Measurements from ENCODE around the gene C1orf74.

GRCh38 chr1:209807509-209807908 is 23.1 kb upstream of the C1orf74 start:
- no peak for TF ChIP-seq CTCF (IDR thresholded peaks at IDR 0.05 in 2 of 3, conservative IDR thresholded peaks at IDR 0.05 in 1 of 3; ENCODE audit: borderline replicate concordance in 1 of 3, insufficient read depth in 1 of 3, low read depth in 2 of 3, low read length in 2 of 3)
- TF ChIP-seq EZH2 (IDR thresholded peaks at IDR 0.05), result no peak
- no peak; the same call in 1 of the 2 replicates for TF ChIP-seq SIN3A (IDR thresholded peaks at IDR 0.05; ENCODE audit: low read depth)
- TF ChIP-seq JUND (IDR thresholded peaks at IDR 0.05), result no peak
- TF ChIP-seq MAX (IDR thresholded peaks at IDR 0.05), result no peak
- no peak for TF ChIP-seq SRF (IDR thresholded peaks at IDR 0.05; ENCODE audit: low read depth)
- no peak for TF ChIP-seq POLR2A (IDR thresholded peaks at IDR 0.05; ENCODE audit: borderline replicate concordance, extremely low read depth, insufficient read depth, insufficient read length)
- no peak for TF ChIP-seq CEBPB (IDR thresholded peaks at IDR 0.05; ENCODE audit: low read depth)
- no peak for TF ChIP-seq REST (IDR thresholded peaks at IDR 0.05; ENCODE audit: low read depth)
